SK-N-SH (cell line): ENCODE measurements around the gene TNPO1. TPM values are rescaled to one million over a fixed set of nuclear protein-coding genes. Genes with fewer than 3 reads are reported as not detected.
"Not testable (repeated sequence)": the region's sequence is repeated elsewhere in the genome, so short reads cannot be mapped to it uniquely, and the experiment has no call there.

Source experiments
- CTCF ChIA-PET: fragments of 300-600, 350-600 bp; formaldehyde crosslinking; extraction: SDS; loops from one replicate; lab custom pipeline; 2021; lab: Yijun Ruan, JAX
- POLR2A ChIA-PET: fragments of 350-600 bp; sonication (Branson Sonifier 250); formaldehyde crosslinking; extraction: SDS; loops from one replicate; lab custom pipeline; 2020; ENCODE audit warnings: antibody characterized with exemption, inconsistent platforms; lab: Yijun Ruan, JAX
- DNase-seq: peaks from one replicate; pipeline ENCODE4 v3.0.0; 2012
- H2AFZ ChIP-seq: fragments of 200-600 bp; sonication (generic); 2 replicates; pipeline ENCODE4 v1.8.1; 2016; ENCODE audit warnings: antibody characterized with exemption, mild to moderate bottlenecking, low read depth
- H3F3A ChIP-seq: fragments of 200-600 bp; sonication (generic); replicated peaks from 2 replicates; pipeline ENCODE3; 2016; ENCODE audit warnings: antibody characterized with exemption, mild to moderate bottlenecking; ENCODE audit not compliant: insufficient read depth
- H3K27ac ChIP-seq, 2 experiments: fragments of 200-500 bp in 1 of 2; fragments of 200-600 bp in 1 of 2; sonication (Bioruptor generic) in 1 of 2; sonication (generic), shearing (Covaris generic) in 1 of 2; 2 replicates each; pipeline versions ENCODE4 v1.5.1 to v1.6.1; 2014 to 2016; ENCODE audit warnings: low read depth in 2 of 2, inconsistent platforms in 1 of 2, low read length in 1 of 2, mild to moderate bottlenecking in 1 of 2, mixed read lengths in 1 of 2
- H3K27me3 ChIP-seq: fragments of 200-600 bp; sonication (generic), shearing (Covaris generic); 2 replicates; pipeline ENCODE4 v1.6.1; 2016; ENCODE audit warnings: mixed run types; ENCODE audit not compliant: insufficient read depth
- H3K36me3 ChIP-seq, 2 experiments: fragments of 200-500 bp in 1 of 2; fragments of 200-600 bp in 1 of 2; sonication (Bioruptor generic) in 1 of 2; sonication (generic) in 1 of 2; replicated peaks in 1 of 2; 2 replicates each; pipeline versions ENCODE3 to v1.5.1; 2014 to 2016; ENCODE audit warnings: low read length in 1 of 2, mild to moderate bottlenecking in 1 of 2; ENCODE audit not compliant: insufficient read depth in 2 of 2, control insufficient read depth in 1 of 2
- H3K4me1 ChIP-seq, 2 experiments: fragments of 200-500 bp in 1 of 2; fragments of 200-600 bp in 1 of 2; sonication (Bioruptor generic) in 1 of 2; sonication (generic), shearing (Covaris generic) in 1 of 2; 2 replicates each; pipeline versions ENCODE4 v1.5.1 to v1.6.1; 2014 to 2016; ENCODE audit warnings: low read depth in 1 of 2, low read length in 1 of 2, mixed run types in 1 of 2; ENCODE audit not compliant: insufficient read depth in 2 of 2, control insufficient read depth in 1 of 2
- H3K4me2 ChIP-seq: fragments of 200-600 bp; sonication (generic), shearing (Covaris generic); 2 replicates; pipeline ENCODE4 v1.6.1; 2017; ENCODE audit warnings: mixed run types
- H3K4me3 ChIP-seq, 2 experiments: fragments of 200-500 bp in 1 of 2; fragments of 200-600 bp in 1 of 2; sonication (Bioruptor generic) in 1 of 2; sonication (generic), shearing (Covaris generic) in 1 of 2; 2 replicates each; pipeline versions ENCODE4 v1.5.1 to v1.8.1; 2014 to 2016; ENCODE audit warnings: low read depth in 2 of 2, inconsistent platforms in 1 of 2, low read length in 1 of 2, mild to moderate bottlenecking in 1 of 2, mixed read lengths in 1 of 2, moderate library complexity in 1 of 2
- H3K79me2 ChIP-seq: fragments of 200-600 bp; sonication (generic); 2 replicates; pipeline ENCODE4 v1.8.1; 2017; ENCODE audit warnings: mild to moderate bottlenecking; ENCODE audit not compliant: insufficient read depth
- H3K9ac ChIP-seq: fragments of 200-600 bp; sonication (generic); 2 replicates; pipeline ENCODE4 v1.6.1; 2017; ENCODE audit warnings: mixed run types
- H3K9me2 ChIP-seq: fragments of 200-600 bp; sonication (generic); 2 replicates; pipeline ENCODE4 v1.6.1; 2017; ENCODE audit warnings: mixed run types
- H3K9me3 ChIP-seq: fragments of 200-600 bp; sonication (generic); 2 replicates; pipeline ENCODE4 v1.6.1; 2017; ENCODE audit warnings: mixed run types, mild to moderate bottlenecking, moderate library complexity
- H4K20me1 ChIP-seq: fragments of 200-600 bp; sonication (generic); 2 replicates; pipeline ENCODE4 v1.6.1; 2017; ENCODE audit warnings: mild to moderate bottlenecking, mixed run types; ENCODE audit not compliant: insufficient read depth
- CTCF ChIP-seq: fragments of 200-600 bp; sonication (generic); IDR thresholded peaks from 2 replicates; pipeline ENCODE4 v1.6.1; 2017; ENCODE audit warnings: antibody characterized with exemption, mild to moderate bottlenecking, moderate library complexity
- ELF1 ChIP-seq: IDR thresholded peaks from 2 replicates; pipeline ENCODE4 v1.4.0; 2012
- EP300 ChIP-seq, 2 experiments: IDR thresholded peaks; 2 replicates each; pipeline versions ENCODE4 v1.4.0 to v1.6.1; 2012; ENCODE audit warnings: borderline replicate concordance in 1 of 2, low read depth in 1 of 2, low read length in 1 of 2
- FOSL2 ChIP-seq: IDR thresholded peaks from 2 replicates; pipeline ENCODE4 v1.4.0; 2012; ENCODE audit warnings: low read depth, mild to moderate bottlenecking, moderate library complexity, borderline replicate concordance
- GABPA ChIP-seq: IDR thresholded peaks from 2 replicates; pipeline ENCODE4 v1.4.0; 2012; ENCODE audit warnings: low read depth, mild to moderate bottlenecking
- JUND ChIP-seq: IDR thresholded peaks from 2 replicates; pipeline ENCODE4 v1.4.0; 2012
- MAX ChIP-seq: IDR thresholded peaks from 2 replicates; pipeline ENCODE4 v1.4.0; 2012; ENCODE audit warnings: low read depth
- NFIC ChIP-seq: IDR thresholded peaks from 2 replicates; pipeline ENCODE4 v1.4.0; 2012; ENCODE audit warnings: borderline replicate concordance
- NRF1 ChIP-seq: IDR thresholded peaks from 2 replicates; pipeline ENCODE4 v1.6.1; 2012; ENCODE audit warnings: low read depth, mild to moderate bottlenecking, low read length
- RCOR1 ChIP-seq: fragments of 150-350 bp; IDR thresholded peaks from 2 replicates; pipeline ENCODE4 v1.6.1; 2017; ENCODE audit warnings: antibody characterized with exemption, low read length
- SMC3 ChIP-seq: IDR thresholded peaks from 2 replicates; pipeline ENCODE4 v1.6.1; 2012; ENCODE audit warnings: low read depth, low read length, improper control_type of control experiment
- TAF1 ChIP-seq: IDR thresholded peaks from 2 replicates; pipeline ENCODE4 v1.6.1; 2012; ENCODE audit warnings: low read depth, mild to moderate bottlenecking, low read length, moderate library complexity, borderline replicate concordance
- TEAD4 ChIP-seq: IDR thresholded peaks from 2 replicates; pipeline ENCODE4 v1.4.0; 2012; ENCODE audit warnings: mild to moderate bottlenecking, borderline replicate concordance; ENCODE audit not compliant: insufficient read depth
- USF1 ChIP-seq: IDR thresholded peaks from 2 replicates; pipeline ENCODE4 v1.4.0; 2012; ENCODE audit warnings: low read depth, borderline replicate concordance
- USF2 ChIP-seq: fragments of 150-350 bp; IDR thresholded peaks from 2 replicates; pipeline ENCODE4 v1.6.1; 2017; ENCODE audit warnings: antibody characterized with exemption, low read length, low read depth, borderline replicate concordance
- WGBS: methylation state at CpG from one replicate; pipeline ENCODE4 v1.1.6; 2017; ENCODE audit warnings: low lambda C conversion rate; 5-methylcytosine and 5-hydroxymethylcytosine counted together
- polyA plus RNA-seq, 3 experiments: library from polyadenylated mRNA; depleted of rRNA; stranded (reverse); fragments of >200 nt; gene quantifications; 2 replicates each; pipeline ENCODE4 v1.2.3, GENCODE V29; 2012
- TF ChIP-seq, protein P1 (sequence below): IDR thresholded peaks from 2 replicates; pipeline ENCODE4; 2012
- TF ChIP-seq, protein P2 (sequence below): IDR thresholded peaks from 2 replicates; pipeline ENCODE4 v1.6.1; 2012; ENCODE audit warnings: mild to moderate bottlenecking, low read depth, low read length, moderate library complexity

Gene TNPO1
- polyA plus RNA-seq, 1 of the 3 experiments (the other 2 are of a cell fraction) = 19.9 TPM

GRCh38 chr5:72934953-72935725 lies 118.7 kb downstream of the TNPO1 start:
- H3K9ac ChIP-seq, DNase-seq, H2AFZ ChIP-seq, H3K36me3 ChIP-seq, H3K4me1 ChIP-seq, H3K4me2 ChIP-seq, H3F3A ChIP-seq, H3K27me3 ChIP-seq, H3K79me2 ChIP-seq, H3K9me2 ChIP-seq, POLR2A ChIA-PET, H4K20me1 ChIP-seq, H3K9me3 ChIP-seq, H3K4me3 ChIP-seq, H3K27ac ChIP-seq: not testable (repeated sequence)
- WGBS = 82% methylated on average over 15 of the region's 32 CpGs
- CTCF ChIA-PET = interaction anchor here (1.2 kb wide), 1 partner anchor 21 kb away, joined by 3 read pairs; the partner anchor contains the start of gene FCHO2

GRCh38 chr5:72936893-72937292 lies 120.4 kb downstream of the TNPO1 start:
- H3K9me2 ChIP-seq = no peaks in the 10 kb centered on the region
- ChIA-PET POLR2A (no interaction called here), CTCF (no interaction called here)
- no peaks in the 10 kb centered on the region for H4K20me1 ChIP-seq
- no peaks in the 10 kb centered on the region for H3K27me3 ChIP-seq
- no peaks in the 10 kb centered on the region for H3K36me3 ChIP-seq
- DNase-seq = no peak
- H3K4me2 ChIP-seq = no peak overlapping the region
- no peaks in the 10 kb centered on the region for H3K79me2 ChIP-seq
- H2AFZ ChIP-seq = no peak overlapping the region
- H3K9me3 ChIP-seq = no peaks in the 10 kb centered on the region
- no peak overlapping the region for H3K4me3 ChIP-seq
- H3K27ac ChIP-seq = no peak overlapping the region
- H3F3A ChIP-seq = no peaks in the 10 kb centered on the region
- 55% methylated on average over 3 of the region's 4 CpGs for WGBS
- H3K9ac ChIP-seq = no peak overlapping the region
- no peaks in the 10 kb centered on the region for H3K4me1 ChIP-seq
- TF ChIP-seq FOSL2 (no peak), ELF1 (no peak), MAX (no peak), SMC3 (no peak), NRF1 (no peak), USF2 (no peak), CTCF (no peak), EP300 (IDR thresholded peaks at IDR 0.05; ENCODE audit: borderline replicate concordance in 1 of 2, low read depth in 1 of 2, low read length in 1 of 2) (no peak), TAF1 (no peak), USF1 (no peak), TEAD4 (no peak), JUND (no peak), RCOR1 (no peak), NFIC (no peak), GABPA (no peak)
- TF ChIP-seq, protein P1, sequence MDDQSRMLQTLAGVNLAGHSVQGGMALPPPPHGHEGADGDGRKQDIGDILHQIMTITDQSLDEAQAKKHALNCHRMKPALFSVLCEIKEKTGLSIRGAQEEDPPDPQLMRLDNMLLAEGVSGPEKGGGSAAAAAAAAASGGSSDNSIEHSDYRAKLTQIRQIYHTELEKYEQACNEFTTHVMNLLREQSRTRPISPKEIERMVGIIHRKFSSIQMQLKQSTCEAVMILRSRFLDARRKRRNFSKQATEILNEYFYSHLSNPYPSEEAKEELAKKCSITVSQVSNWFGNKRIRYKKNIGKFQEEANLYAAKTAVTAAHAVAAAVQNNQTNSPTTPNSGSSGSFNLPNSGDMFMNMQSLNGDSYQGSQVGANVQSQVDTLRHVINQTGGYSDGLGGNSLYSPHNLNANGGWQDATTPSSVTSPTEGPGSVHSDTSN = no peak
- TF ChIP-seq, protein P2, sequence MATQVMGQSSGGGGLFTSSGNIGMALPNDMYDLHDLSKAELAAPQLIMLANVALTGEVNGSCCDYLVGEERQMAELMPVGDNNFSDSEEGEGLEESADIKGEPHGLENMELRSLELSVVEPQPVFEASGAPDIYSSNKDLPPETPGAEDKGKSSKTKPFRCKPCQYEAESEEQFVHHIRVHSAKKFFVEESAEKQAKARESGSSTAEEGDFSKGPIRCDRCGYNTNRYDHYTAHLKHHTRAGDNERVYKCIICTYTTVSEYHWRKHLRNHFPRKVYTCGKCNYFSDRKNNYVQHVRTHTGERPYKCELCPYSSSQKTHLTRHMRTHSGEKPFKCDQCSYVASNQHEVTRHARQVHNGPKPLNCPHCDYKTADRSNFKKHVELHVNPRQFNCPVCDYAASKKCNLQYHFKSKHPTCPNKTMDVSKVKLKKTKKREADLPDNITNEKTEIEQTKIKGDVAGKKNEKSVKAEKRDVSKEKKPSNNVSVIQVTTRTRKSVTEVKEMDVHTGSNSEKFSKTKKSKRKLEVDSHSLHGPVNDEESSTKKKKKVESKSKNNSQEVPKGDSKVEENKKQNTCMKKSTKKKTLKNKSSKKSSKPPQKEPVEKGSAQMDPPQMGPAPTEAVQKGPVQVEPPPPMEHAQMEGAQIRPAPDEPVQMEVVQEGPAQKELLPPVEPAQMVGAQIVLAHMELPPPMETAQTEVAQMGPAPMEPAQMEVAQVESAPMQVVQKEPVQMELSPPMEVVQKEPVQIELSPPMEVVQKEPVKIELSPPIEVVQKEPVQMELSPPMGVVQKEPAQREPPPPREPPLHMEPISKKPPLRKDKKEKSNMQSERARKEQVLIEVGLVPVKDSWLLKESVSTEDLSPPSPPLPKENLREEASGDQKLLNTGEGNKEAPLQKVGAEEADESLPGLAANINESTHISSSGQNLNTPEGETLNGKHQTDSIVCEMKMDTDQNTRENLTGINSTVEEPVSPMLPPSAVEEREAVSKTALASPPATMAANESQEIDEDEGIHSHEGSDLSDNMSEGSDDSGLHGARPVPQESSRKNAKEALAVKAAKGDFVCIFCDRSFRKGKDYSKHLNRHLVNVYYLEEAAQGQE = no peak
